GM12892 (cell line): ENCODE data around the gene APBB1IP.
"Not testable (repeated sequence)": the region's sequence is repeated elsewhere in the genome, so short reads cannot be mapped to it uniquely, and the experiment has no call there.

Experiments used
- POLR2A ChIP-seq: IDR thresholded peaks from 2 replicates; pipeline ENCODE4 v1.6.1; 2011; ENCODE audit warnings: low read depth, low read length, control low read depth
- POLR2AphosphoS5 ChIP-seq: IDR thresholded peaks from 2 replicates; pipeline ENCODE4 v1.6.1; 2011; ENCODE audit warnings: low read depth, low read length, control low read depth
- TAF1 ChIP-seq: IDR thresholded peaks from 2 replicates; pipeline ENCODE4 v1.6.1; 2011; ENCODE audit warnings: low read depth, mild to moderate bottlenecking, control low read depth, low read length, borderline replicate concordance

GRCh38 chr10:26578371-26578770, 140.2 kb downstream of the APBB1IP start:
- not testable (repeated sequence) for TF ChIP-seq POLR2AphosphoS5, TAF1, POLR2A
